ENCODE measurements around the gene ITPRIPL2.

Gene ITPRIPL2

GRCh38 chr16:19073344-19073743 is 40.4 kb upstream of the ITPRIPL2 start:
- CTCF ChIA-PET, result interaction anchor here (0.6 to 7.4 kb wide), 4 partner anchors 11 to 138 kb away, joined by 3 to 106 read pairs (median 6); partner anchors contain the start of gene TMC7
- no peak overlapping the region for H3K4me3 ChIP-seq (ENCODE audit: low read depth, low read length)
- DNase-seq (ENCODE audit: low read depth, low spot score), result no peak
- POLR2A ChIA-PET, result no interaction called here
- no peak for TF ChIP-seq CTCF (IDR thresholded peaks at IDR 0.05; ENCODE audit: insufficient read depth, low read length, missing control alignments)

DNA sequence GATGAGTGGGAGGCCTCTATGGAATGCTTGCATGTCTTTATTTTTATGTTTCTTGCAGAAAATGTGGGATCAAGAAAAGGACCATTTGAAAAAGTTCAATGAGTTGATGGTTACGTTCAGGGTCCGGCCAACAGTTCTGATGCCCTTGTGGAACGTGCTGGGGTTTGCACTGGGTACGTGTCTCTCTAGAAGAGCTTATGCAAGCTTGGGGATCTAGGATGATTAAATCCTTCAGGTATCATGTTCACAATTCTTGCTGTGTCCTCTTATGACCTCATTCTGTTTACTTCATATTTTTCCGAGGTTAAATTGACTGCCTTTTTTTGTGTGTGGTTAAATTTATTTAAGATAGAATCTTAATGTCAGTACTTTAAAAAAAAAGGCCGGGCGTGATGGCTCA is 39.9 kb upstream of the ITPRIPL2 start:
- ChIA-PET POLR2A (no interaction called here), CTCF (interaction anchor here (0.7 to 7.4 kb wide), 4 partner anchors 10 to 1947 kb away, joined by 3 to 106 read pairs (median 6); partner anchors contain the start of gene TMC7)
- TF ChIP-seq CTCF (IDR thresholded peaks at IDR 0.05; ENCODE audit: insufficient read depth, low read length, missing control alignments), result no peak
- DNase-seq (ENCODE audit: low read depth, low spot score), result no peak
- H3K4me3 ChIP-seq (ENCODE audit: low read depth, low read length), result no peak overlapping the region

DNA sequence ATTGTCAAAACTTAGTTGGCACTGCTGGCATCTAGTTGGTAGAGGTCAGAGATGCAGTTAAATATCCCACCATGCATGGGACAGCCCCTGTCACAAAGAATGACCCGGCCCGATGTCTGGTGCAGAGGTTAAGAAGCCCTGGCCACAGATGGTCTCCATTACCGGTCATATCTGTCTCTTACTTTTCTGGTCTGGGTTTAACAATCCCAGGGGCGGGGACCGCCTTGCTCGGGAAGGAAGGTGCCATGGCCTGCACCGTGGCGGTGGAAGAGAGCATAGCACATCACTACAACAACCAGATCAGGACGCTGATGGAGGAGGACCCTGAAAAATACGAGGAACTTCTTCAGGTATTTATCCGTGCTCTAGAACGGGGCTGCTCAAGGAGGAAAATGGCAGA is 38.3 kb upstream of the ITPRIPL2 start:
- H3K4me3 ChIP-seq (ENCODE audit: low read depth, low read length), result no peak overlapping the region
- ChIA-PET CTCF (interaction anchor here (1.5 to 2.9 kb wide), 2 partner anchors 10 to 92 kb away, joined by 4 to 24 read pairs; partner anchors contain the start of gene TMC7), POLR2A (no interaction called here)
- no peak for TF ChIP-seq CTCF (IDR thresholded peaks at IDR 0.05; ENCODE audit: insufficient read depth, low read length, missing control alignments)
- no peak for DNase-seq (ENCODE audit: low read depth, low spot score)

- no peak for TF ChIP-seq CTCF (IDR thresholded peaks at IDR 0.05; ENCODE audit: insufficient read depth, low read length, missing control alignments)
- DNase-seq (ENCODE audit: low read depth, low spot score), result no peak
- CTCF ChIA-PET, result interaction anchor here (1.0 to 2.9 kb wide), 7 partner anchors 8 to 298 kb away, joined by 3 to 24 read pairs (median 4); no protein-coding TSS in a partner anchor
- POLR2A ChIA-PET, result no interaction called here
- no peak overlapping the region for H3K4me3 ChIP-seq (ENCODE audit: low read depth, low read length)
Measured at GRCh38 chr16:19077879-19078278, 35.9 kb upstream of the ITPRIPL2 start.

- no peak overlapping the region for H3K4me3 ChIP-seq (ENCODE audit: low read depth, low read length)
- ChIA-PET CTCF (interaction anchor here (1.4 to 9.6 kb wide), 5 partner anchors 9 to 419 kb away, joined by 4 to 161 read pairs (median 88); no protein-coding TSS in a partner anchor), POLR2A (no interaction called here)
- no peak for DNase-seq (ENCODE audit: low read depth, low spot score)
- TF ChIP-seq CTCF (IDR thresholded peaks at IDR 0.05; ENCODE audit: insufficient read depth, low read length, missing control alignments), result no peak
Measured at GRCh38 chr16:19083670-19084069, 30.1 kb upstream of the ITPRIPL2 start.

- no peak overlapping the region for H3K4me3 ChIP-seq (ENCODE audit: low read depth, low read length)
- DNase-seq (ENCODE audit: low read depth, low spot score), result no peak
- TF ChIP-seq CTCF (IDR thresholded peaks at IDR 0.05; ENCODE audit: insufficient read depth, low read length, missing control alignments), result no peak
- ChIA-PET POLR2A (no interaction called here), CTCF (interaction anchor here (1.4 to 9.6 kb wide), 7 partner anchors 10 to 418 kb away, joined by 4 to 161 read pairs (median 37); partner anchors contain the start of gene TMC7)
Measured at GRCh38 chr16:19084139-19084538, 29.6 kb upstream of the ITPRIPL2 start.

Measured in AG04449 (cell line).